ENCODE data around the gene WDR49. TPM values are rescaled to one million over a fixed set of nuclear protein-coding genes. Genes with fewer than 3 reads are reported as not detected.

Gene WDR49
- total RNA-seq, 1 donor from 2014 or later: 0.84 TPM

DNA sequence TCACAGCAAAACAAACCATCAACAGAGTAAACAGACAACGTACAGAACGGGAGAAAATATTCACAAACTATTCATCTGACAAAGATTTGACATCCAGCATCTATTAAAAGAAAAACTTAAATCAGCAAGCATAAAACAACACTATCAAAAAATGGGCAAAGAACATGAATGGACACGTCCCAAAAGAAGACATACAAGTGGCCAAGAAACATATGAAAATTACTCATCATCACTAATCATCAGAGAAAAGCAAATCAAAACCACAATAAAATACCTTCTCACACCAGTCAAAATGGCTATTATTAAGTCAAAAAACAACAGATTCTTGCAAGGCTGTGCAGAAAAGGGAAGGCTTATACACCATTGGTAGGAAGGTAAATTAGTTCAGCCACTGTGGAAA, 166.2 kb downstream of the WDR49 start:
- no peaks in the 10 kb centered on the region for H3K27me3 ChIP-seq (ENCODE audit: insufficient read depth, low read length)
- H3K4me3 Mint-ChIP-seq (ENCODE audit: unreplicated experiment): no peak overlapping the region

DNA sequence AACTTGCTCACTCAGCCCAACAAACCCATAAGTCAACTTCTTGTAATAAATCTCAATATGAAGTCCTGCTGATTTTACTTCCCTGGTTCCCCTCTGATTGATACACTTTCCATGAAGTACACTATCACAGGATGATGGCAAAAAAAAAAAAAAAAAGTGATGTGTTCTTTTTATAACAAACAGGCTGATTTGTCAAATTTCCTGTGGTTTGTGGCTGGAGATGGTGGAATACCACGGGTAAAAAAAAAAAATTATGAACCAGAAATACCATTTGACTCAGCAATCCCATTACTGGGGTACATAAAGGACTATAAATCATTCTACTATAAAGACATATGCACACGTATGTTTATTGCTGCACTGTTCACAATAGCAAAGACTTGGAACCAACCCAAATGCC, 169.2 kb downstream of the WDR49 start:
- Histone ChIP-seq H3K27me3 (ENCODE audit: insufficient read depth, low read length) (no peaks in the 10 kb centered on the region), H2AFZ (ENCODE audit: low read depth, low read length) (no peak overlapping the region), H3K79me2 (ENCODE audit: insufficient read depth, low read length) (no peaks in the 10 kb centered on the region), H4K20me1 (ENCODE audit: insufficient read depth, low read length) (no peaks in the 10 kb centered on the region), H3K4me1 (ENCODE audit: insufficient read depth, low read length) (no peaks in the 10 kb centered on the region), H3K9me3 (ENCODE audit: insufficient read depth, low read depth, low read length) (no peaks in the 10 kb centered on the region), H3K4me3 (ENCODE audit: insufficient read depth, low read depth, low read length) (no peak overlapping the region), H3K9ac (ENCODE audit: low read length) (no peak overlapping the region), H3K27ac (ENCODE audit: low read depth, low read length) (no peak overlapping the region), H3K4me2 (ENCODE audit: low read length) (no peak overlapping the region), H3K36me3 (ENCODE audit: insufficient read depth, low read length) (no peaks in the 10 kb centered on the region)
- Mint-ChIP-seq H3K9me3 (ENCODE audit: unreplicated experiment) (peaks cover 2% of the 10 kb centered on the region), H3K4me1 (ENCODE audit: low read depth, unreplicated experiment) (no peaks in the 10 kb centered on the region), H3K27ac (ENCODE audit: unreplicated experiment) (no peak overlapping the region), H3K27me3 (ENCODE audit: low read depth, unreplicated experiment) (no peaks in the 10 kb centered on the region), H3K36me3 (ENCODE audit: low read depth, unreplicated experiment) (no peaks in the 10 kb centered on the region), H3K4me3 (ENCODE audit: unreplicated experiment) (no peak overlapping the region)
- DNase-seq (ENCODE audit: low read depth) (no peak), FAIRE-seq (no peak)
- TF ChIP-seq, protein P1, sequence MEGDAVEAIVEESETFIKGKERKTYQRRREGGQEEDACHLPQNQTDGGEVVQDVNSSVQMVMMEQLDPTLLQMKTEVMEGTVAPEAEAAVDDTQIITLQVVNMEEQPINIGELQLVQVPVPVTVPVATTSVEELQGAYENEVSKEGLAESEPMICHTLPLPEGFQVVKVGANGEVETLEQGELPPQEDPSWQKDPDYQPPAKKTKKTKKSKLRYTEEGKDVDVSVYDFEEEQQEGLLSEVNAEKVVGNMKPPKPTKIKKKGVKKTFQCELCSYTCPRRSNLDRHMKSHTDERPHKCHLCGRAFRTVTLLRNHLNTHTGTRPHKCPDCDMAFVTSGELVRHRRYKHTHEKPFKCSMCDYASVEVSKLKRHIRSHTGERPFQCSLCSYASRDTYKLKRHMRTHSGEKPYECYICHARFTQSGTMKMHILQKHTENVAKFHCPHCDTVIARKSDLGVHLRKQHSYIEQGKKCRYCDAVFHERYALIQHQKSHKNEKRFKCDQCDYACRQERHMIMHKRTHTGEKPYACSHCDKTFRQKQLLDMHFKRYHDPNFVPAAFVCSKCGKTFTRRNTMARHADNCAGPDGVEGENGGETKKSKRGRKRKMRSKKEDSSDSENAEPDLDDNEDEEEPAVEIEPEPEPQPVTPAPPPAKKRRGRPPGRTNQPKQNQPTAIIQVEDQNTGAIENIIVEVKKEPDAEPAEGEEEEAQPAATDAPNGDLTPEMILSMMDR (IDR thresholded peaks at IDR 0.05; ENCODE audit: insufficient read depth, low read depth, low read length): no peak
- no peak for TF ChIP-seq EZH2 (IDR thresholded peaks at IDR 0.05; ENCODE audit: insufficient read depth, low read length)

More for the DNA sequence above, 166.2 kb downstream of the WDR49 start:
- Histone ChIP-seq H3K36me3 (ENCODE audit: insufficient read depth, low read length) (no peaks in the 10 kb centered on the region), H3K4me2 (ENCODE audit: low read length) (no peak overlapping the region), H3K9me3 (ENCODE audit: insufficient read depth, low read depth, low read length) (no peaks in the 10 kb centered on the region), H3K4me1 (ENCODE audit: insufficient read depth, low read length) (no peaks in the 10 kb centered on the region), H2AFZ (ENCODE audit: low read depth, low read length) (no peak overlapping the region), H3K79me2 (ENCODE audit: insufficient read depth, low read length) (no peaks in the 10 kb centered on the region), H3K27ac (ENCODE audit: low read depth, low read length) (no peak overlapping the region), H3K9ac (ENCODE audit: low read length) (no peak overlapping the region), H4K20me1 (ENCODE audit: insufficient read depth, low read length) (no peaks in the 10 kb centered on the region), H3K4me3 (ENCODE audit: insufficient read depth, low read depth, low read length) (no peak overlapping the region)
- Mint-ChIP-seq H3K9me3 (ENCODE audit: unreplicated experiment) (peaks cover 2% of the 10 kb centered on the region), H3K27me3 (ENCODE audit: low read depth, unreplicated experiment) (no peaks in the 10 kb centered on the region), H3K27ac (ENCODE audit: unreplicated experiment) (no peak overlapping the region), H3K4me1 (ENCODE audit: low read depth, unreplicated experiment) (no peaks in the 10 kb centered on the region), H3K36me3 (ENCODE audit: low read depth, unreplicated experiment) (no peaks in the 10 kb centered on the region)
- FAIRE-seq: no peak
- TF ChIP-seq, protein P1 (IDR thresholded peaks at IDR 0.05; ENCODE audit: insufficient read depth, low read depth, low read length): no peak
- TF ChIP-seq EZH2 (IDR thresholded peaks at IDR 0.05; ENCODE audit: insufficient read depth, low read length): no peak
- no peak for DNase-seq (ENCODE audit: low read depth)

DNA sequence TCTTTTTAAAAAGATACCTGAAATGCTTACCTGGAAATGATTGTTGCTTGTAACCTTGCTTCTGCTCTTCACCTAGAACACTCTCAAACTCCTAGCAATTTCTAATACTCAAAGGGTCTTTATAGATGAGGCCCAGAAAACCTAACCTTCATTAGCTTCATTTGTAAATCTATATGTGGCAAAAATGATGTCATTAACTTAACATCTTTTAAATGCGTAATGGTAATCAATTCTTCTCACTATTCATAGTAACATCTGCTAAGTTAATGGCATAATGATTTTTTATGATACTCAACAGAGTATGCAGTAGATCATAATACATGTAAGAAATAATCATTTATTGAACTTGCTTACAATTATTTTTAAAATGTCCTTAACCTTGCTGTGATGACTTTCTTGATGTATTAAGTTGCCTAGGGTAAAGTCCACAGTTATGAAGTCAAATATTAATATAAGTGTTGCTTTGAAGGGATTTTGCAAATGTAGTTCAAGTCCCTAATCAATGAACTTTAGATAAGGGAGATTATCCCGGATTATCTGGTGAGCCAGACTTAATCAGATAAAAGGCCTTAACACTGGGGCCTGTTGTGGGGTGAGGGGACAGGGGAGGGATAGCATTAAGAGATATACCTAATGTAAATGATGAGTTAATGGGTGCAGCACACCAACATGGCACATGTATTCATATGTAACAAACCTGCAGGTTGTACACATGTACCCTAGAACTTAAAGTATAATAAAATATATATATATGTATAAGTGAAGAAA, 169.8 kb downstream of the WDR49 start:
- Histone ChIP-seq H3K4me3 (ENCODE audit: insufficient read depth, low read depth, low read length) (no peak overlapping the region), H4K20me1 (ENCODE audit: insufficient read depth, low read length) (no peaks in the 10 kb centered on the region), H3K27ac (ENCODE audit: low read depth, low read length) (no peak overlapping the region), H2AFZ (ENCODE audit: low read depth, low read length) (no peak overlapping the region), H3K9ac (ENCODE audit: low read length) (no peak overlapping the region), H3K27me3 (ENCODE audit: insufficient read depth, low read length) (no peaks in the 10 kb centered on the region), H3K4me1 (ENCODE audit: insufficient read depth, low read length) (no peaks in the 10 kb centered on the region), H3K36me3 (ENCODE audit: insufficient read depth, low read length) (no peaks in the 10 kb centered on the region), H3K9me3 (ENCODE audit: insufficient read depth, low read depth, low read length) (no peaks in the 10 kb centered on the region), H3K79me2 (ENCODE audit: insufficient read depth, low read length) (no peaks in the 10 kb centered on the region), H3K4me2 (ENCODE audit: low read length) (no peak overlapping the region)
- Mint-ChIP-seq H3K4me1 (ENCODE audit: low read depth, unreplicated experiment) (no peaks in the 10 kb centered on the region), H3K27me3 (ENCODE audit: low read depth, unreplicated experiment) (no peaks in the 10 kb centered on the region), H3K27ac (ENCODE audit: unreplicated experiment) (no peak overlapping the region), H3K36me3 (ENCODE audit: low read depth, unreplicated experiment) (no peaks in the 10 kb centered on the region), H3K9me3 (ENCODE audit: unreplicated experiment) (peaks cover 2% of the 10 kb centered on the region), H3K4me3 (ENCODE audit: unreplicated experiment) (no peak overlapping the region)
- DNase-seq (ENCODE audit: low read depth) (no peak), FAIRE-seq (no peak)
- TF ChIP-seq, protein P1 (IDR thresholded peaks at IDR 0.05; ENCODE audit: insufficient read depth, low read depth, low read length): no peak
- no peak for TF ChIP-seq EZH2 (IDR thresholded peaks at IDR 0.05; ENCODE audit: insufficient read depth, low read length)

Measured in astrocyte (in vitro differentiated cells and primary cell).